ENCODE measurements around the gene MCRIP2.

- TF ChIP-seq CTCF (IDR thresholded peaks at IDR 0.05; ENCODE audit: low read depth, low read length, missing input control) (no peak), RXRA (IDR thresholded peaks at IDR 0.05) (no peak), FOXA1 (IDR thresholded peaks at IDR 0.05) (no peak), RAD21 (IDR thresholded peaks at IDR 0.05) (no peak), ZBTB33 (IDR thresholded peaks at IDR 0.05) (no peak), SP1 (IDR thresholded peaks at IDR 0.05) (no peak), HNF4G (IDR thresholded peaks at IDR 0.05) (no peak), GABPA (IDR thresholded peaks at IDR 0.05 in 1 of 2, conservative IDR thresholded peaks at IDR 0.05 in 1 of 2) (no peak)
- TF ChIP-seq, protein P1, sequence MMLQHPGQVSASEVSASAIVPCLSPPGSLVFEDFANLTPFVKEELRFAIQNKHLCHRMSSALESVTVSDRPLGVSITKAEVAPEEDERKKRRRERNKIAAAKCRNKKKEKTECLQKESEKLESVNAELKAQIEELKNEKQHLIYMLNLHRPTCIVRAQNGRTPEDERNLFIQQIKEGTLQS (IDR thresholded peaks at IDR 0.05), result no peak
- TF ChIP-seq, protein P2, sequence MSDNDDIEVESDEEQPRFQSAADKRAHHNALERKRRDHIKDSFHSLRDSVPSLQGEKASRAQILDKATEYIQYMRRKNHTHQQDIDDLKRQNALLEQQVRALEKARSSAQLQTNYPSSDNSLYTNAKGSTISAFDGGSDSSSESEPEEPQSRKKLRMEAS (IDR thresholded peaks at IDR 0.05), result no peak
Observed at GRCh38 chr16:678858-679813, 37.5 kb downstream of the MCRIP2 start.
